HepG2 (cell line): ENCODE results near the gene PPP2R2B. TPM values are rescaled to one million over a fixed set of nuclear protein-coding genes. Genes with fewer than 3 reads are reported as not detected.
A peak's percentile ranks its signal among the peaks of the same experiment; 100 is the strongest.

Experiments
- ATAC-seq: fragments of 200-7000 bp; cut with Tn5 transposase; 3 replicates; pipeline ENCODE4 v1.9.1; 2020; ENCODE audit warnings: mild to moderate bottlenecking, moderate library complexity
- BruUV-seq: library from RNA; stranded (reverse); fragments of 400-500 nt; replicated peaks from 2 replicates; lab custom pipeline; 2021; lab: Mats Ljungman, UMichigan
- CTCF ChIA-PET: fragments of 300-600 bp; formaldehyde crosslinking; extraction: SDS; loops from one replicate; lab custom pipeline; 2021; ENCODE audit warnings: low total read pairs, inconsistent platforms, low intra/inter-chr PET ratio; lab: Yijun Ruan, JAX
- POLR2A ChIA-PET: fragments of 350-600 bp; sonication (Branson Sonifier 250); formaldehyde crosslinking; loops from one replicate; lab custom pipeline; 2020; ENCODE audit warnings: antibody characterized with exemption, inconsistent platforms; lab: Yijun Ruan, JAX
- DNase-seq: peaks from one replicate; pipeline ENCODE4 v3.0.0-alpha.2; 2015; ENCODE audit warnings: low spot score
- FAIRE-seq: peaks from 3 replicates; lab custom pipeline; 2011; peaks lifted over from hg19 to GRCh38; lab: Jason Lieb, UNC
- H2AFZ ChIP-seq: one replicate; pipeline ENCODE4 v1.6.1; 2011; ENCODE audit warnings: low read length, inconsistent platforms
- H3K27ac ChIP-seq: fragments of 300-600 bp; 3 replicates; pipeline ENCODE4 v1.8.0; 2011; ENCODE audit warnings: mixed run types, mild to moderate bottlenecking, mixed read lengths, low read length, inconsistent platforms; ENCODE audit not compliant: insufficient read depth; ENCODE audit errors: extremely low read length
- H3K27me3 ChIP-seq, 2 experiments: fragments of 200-600 bp in 1 of 2; 2 replicates in 1 of 2; 3 replicates in 1 of 2; pipeline versions ENCODE4 v1.6.0 to v1.8.0; 2011; ENCODE audit warnings: low read length in 2 of 2, mild to moderate bottlenecking in 2 of 2, moderate library complexity in 2 of 2, inconsistent platforms in 1 of 2; ENCODE audit not compliant: insufficient read depth in 2 of 2, control insufficient read depth in 1 of 2
- H3K36me3 ChIP-seq, 2 experiments: fragments of 200-600 bp in 1 of 2; replicated peaks in 1 of 2; 2 replicates in 1 of 2; 3 replicates in 1 of 2; pipeline versions ENCODE4 v1.5.1 to v1.8.0; 2011; ENCODE audit warnings: low read length in 2 of 2, inconsistent platforms in 1 of 2; ENCODE audit not compliant: insufficient read depth in 2 of 2, control insufficient read depth in 1 of 2
- H3K4me1 ChIP-seq: 2 replicates; pipeline ENCODE4 v1.5.1; 2012; ENCODE audit warnings: low read length, inconsistent platforms; ENCODE audit not compliant: insufficient read depth
- H3K4me2 ChIP-seq: 2 replicates; pipeline ENCODE4 v1.6.0; 2011; ENCODE audit warnings: low read depth, low read length, inconsistent platforms
- H3K4me3 ChIP-seq, 3 experiments: fragments of 200-600 bp in 1 of 3; sonication (generic), shearing (Covaris generic) in 1 of 3; replicated peaks in 1 of 3; 2 replicates each; pipeline ENCODE4 v1.5.1; 2011 to 2016; ENCODE audit warnings: low read length in 3 of 3, inconsistent platforms in 2 of 3, low read depth in 2 of 3, mild to moderate bottlenecking in 2 of 3, control low read depth in 1 of 3, mixed read lengths in 1 of 3; ENCODE audit not compliant: insufficient read depth in 1 of 3
- H3K79me2 ChIP-seq: one replicate; pipeline ENCODE4 v1.6.1; 2011; ENCODE audit warnings: low read length, inconsistent platforms; ENCODE audit not compliant: insufficient read depth
- H3K9ac ChIP-seq: 2 replicates; pipeline ENCODE4 v1.6.0; 2011; ENCODE audit warnings: mild to moderate bottlenecking, low read depth, low read length, inconsistent platforms; ENCODE audit not compliant: insufficient read depth
- H3K9me3 ChIP-seq: 2 replicates; pipeline ENCODE4 v1.5.1; 2012; ENCODE audit warnings: mild to moderate bottlenecking, low read length
- H4K20me1 ChIP-seq: 2 replicates; pipeline ENCODE4 v1.6.0; 2011; ENCODE audit warnings: inconsistent platforms, mild to moderate bottlenecking, low read length, moderate library complexity; ENCODE audit not compliant: insufficient read depth
- BRCA1 ChIP-seq: sonication (generic); formaldehyde crosslinking; IDR thresholded peaks from 2 replicates; pipeline ENCODE4 v1.4.0; 2020; ENCODE audit warnings: missing genetic modification reagents
- CEBPB ChIP-seq: IDR thresholded peaks from 2 replicates; pipeline ENCODE4 v1.6.1; 2011; ENCODE audit warnings: low read depth, low read length, improper control_type of control experiment, borderline replicate concordance
- HIVEP1 ChIP-seq: sonication (generic); formaldehyde crosslinking; IDR thresholded peaks from 2 replicates; pipeline ENCODE4 v1.4.0; 2020; ENCODE audit warnings: mild to moderate bottlenecking, missing genetic modification reagents
- HMG20B ChIP-seq: conservative IDR thresholded peaks from 2 replicates; pipeline ENCODE4 v1.6.1; 2016; ENCODE audit warnings: missing genetic modification reagents, missing compliant biosample characterization
- HNF1B ChIP-seq: sonication (generic); formaldehyde crosslinking; IDR thresholded peaks from 2 replicates; pipeline ENCODE4 v1.5.1; 2020; ENCODE audit warnings: mild to moderate bottlenecking, moderate library complexity, missing genetic modification reagents
- ISL2 ChIP-seq: sonication (generic); formaldehyde crosslinking; IDR thresholded peaks from 2 replicates; pipeline ENCODE4 v1.5.0; 2020; ENCODE audit warnings: missing genetic modification reagents
- TIGD3 ChIP-seq: sonication (generic); formaldehyde crosslinking; IDR thresholded peaks from 2 replicates; pipeline ENCODE4 v1.5.1; 2020; ENCODE audit warnings: mild to moderate bottlenecking, missing genetic modification reagents, borderline replicate concordance
- ZNF605 ChIP-seq: sonication (generic); formaldehyde crosslinking; IDR thresholded peaks from 2 replicates; pipeline ENCODE4 v1.8.0; 2022; ENCODE audit warnings: mild to moderate bottlenecking, missing genetic modification reagents
- in situ Hi-C: cut with HindIII; loops from 2 replicates; pipeline ENCODE4 v1.10.0; 2017; ENCODE audit warnings: low pct_unique_long_range_greater_than_20kb; ENCODE audit not compliant: extremely low pct_ligation_motif_present
- intact Hi-C: fragments of 100-400 bp; cut with micrococcal nuclease; formaldehyde crosslinking; loops from one replicate; pipeline ENCODE4 v1.10.0; 2022; ENCODE audit not compliant: unreplicated experiment
- polyA plus RNA-seq, 8 experiments: library from polyadenylated mRNA; depleted of rRNA in 3 of 8; stranded (reverse) in 7 of 8; unstranded in 1 of 8; fragments of >200 nt; fragmentation: Illumina TruSeq in 4 of 8; extraction: Trizol in 4 of 8; gene quantifications; 2 replicates each; pipeline versions ENCODE4 v1.2.1 to v1.2.3, GENCODE V29; 2011 to 2016; ENCODE audit warnings: low read depth in 4 of 8, missing spikeins in 1 of 8, mixed read lengths in 1 of 8; ENCODE audit not compliant: insufficient read depth in 1 of 8
- total RNA-seq, 5 experiments: library from RNA; depleted of rRNA; stranded (reverse); fragments of >200 nt; fragmentation: Illumina TruSeq; extraction: Trizol; gene quantifications; 2 replicates each; pipeline ENCODE4 v1.2.3, GENCODE V29; 2016; ENCODE audit warnings: low read depth in 1 of 5

Gene PPP2R2B
- total and polyA plus RNA-seq, 2 of the 13 experiments (the other 11 are each of a cell fraction or from before 2014, with no cell fraction given) = not detected

DNA sequence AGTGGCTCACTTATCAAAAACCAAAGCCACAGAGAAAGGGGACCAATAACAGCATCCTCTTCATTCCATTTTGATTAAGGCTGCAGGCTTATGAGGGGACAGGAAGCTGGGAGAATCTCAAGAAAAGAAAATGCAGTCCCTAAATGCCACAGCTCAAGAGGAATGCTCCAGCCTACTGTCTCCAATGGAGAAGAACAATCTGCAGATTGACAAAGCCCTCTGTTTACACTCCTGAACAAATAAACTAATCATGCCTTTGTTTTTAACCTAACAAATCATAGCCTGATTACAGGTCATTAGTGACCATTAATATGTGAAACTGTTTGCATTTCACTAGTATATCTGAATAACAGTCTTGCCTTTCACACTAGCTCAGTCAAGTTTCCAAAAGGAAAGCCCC is 26.5 kb downstream of the PPP2R2B start:
- BruUV-seq = no TSS peak

DNA sequence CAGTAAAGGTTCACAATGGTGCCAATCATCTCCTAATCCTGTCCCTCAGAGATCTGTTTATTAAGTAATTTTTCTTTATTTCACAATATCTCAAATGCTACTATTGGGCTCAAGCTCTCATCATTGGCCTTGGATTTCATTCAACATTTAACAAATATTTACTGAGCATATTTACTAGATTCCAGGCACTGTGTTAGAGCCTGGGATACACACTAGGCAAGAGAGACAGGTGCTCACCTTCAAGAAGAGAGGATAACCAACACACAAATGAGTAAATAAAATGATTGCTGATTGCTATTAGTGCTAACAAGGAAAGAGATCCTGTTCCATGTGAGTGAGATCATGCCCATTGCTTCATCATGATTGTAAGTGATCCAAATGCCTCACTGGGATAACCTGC is 27.4 kb downstream of the PPP2R2B start:
- POLR2A ChIA-PET = no interaction called here
- in situ Hi-C loops = no loop called here
- H3K4me3 ChIP-seq = no peak overlapping the region

More for the DNA sequence above, 26.5 kb downstream of the PPP2R2B start:
- H3K4me3 ChIP-seq = no peak overlapping the region
- no peak overlapping the region for H2AFZ ChIP-seq
- no peaks in the 10 kb centered on the region for H3K27me3 ChIP-seq
- ATAC-seq (no peak), FAIRE-seq (no peak), DNase-seq (no peak)
- H3K27ac ChIP-seq = no peak overlapping the region
- H3K9me3 ChIP-seq = no peaks in the 10 kb centered on the region
- H4K20me1 ChIP-seq = no peaks in the 10 kb centered on the region
- CTCF ChIA-PET = no interaction called here
- peaks cover 17% of the 10 kb centered on the region for H3K4me1 ChIP-seq
- no peak for TF ChIP-seq HMG20B (CRISPR knock-in tag)
- no peak for TF ChIP-seq HIVEP1 (CRISPR knock-in tag)
- TF ChIP-seq BRCA1 (CRISPR knock-in tag) = no peak
- TF ChIP-seq ZNF605 = no peak
- TF ChIP-seq HNF1B (CRISPR knock-in tag) = no peak
- TF ChIP-seq ISL2 (CRISPR knock-in tag) = no peak
- no peaks in the 10 kb centered on the region for H3K79me2 ChIP-seq
- no peak overlapping the region for H3K9ac ChIP-seq
- POLR2A ChIA-PET = no interaction called here
- no peaks in the 10 kb centered on the region for H3K36me3 ChIP-seq
- in situ Hi-C loops (no loop called here), intact Hi-C loops (no loop called here)
- no peak overlapping the region for H3K4me2 ChIP-seq

More for the DNA sequence above, 27.4 kb downstream of the PPP2R2B start:
- Histone ChIP-seq H3K79me2 (no peaks in the 10 kb centered on the region), H3K36me3 (no peaks in the 10 kb centered on the region), H3K27me3 (no peaks in the 10 kb centered on the region), H4K20me1 (no peaks in the 10 kb centered on the region), H2AFZ (no peak overlapping the region), H3K9ac (no peak overlapping the region), H3K9me3 (no peaks in the 10 kb centered on the region), H3K4me2 (no peak overlapping the region), H3K27ac (no peak overlapping the region), H3K4me1 (peaks cover 19% of the 10 kb centered on the region)
- no peak for FAIRE-seq
- DNase-seq = no peak
- TF ChIP-seq CEBPB (0 out of 2 replicates have a peak, but pooled peaks have one; percentile 21), TIGD3 (CRISPR knock-in tag) (no peak)
- no TSS peak for BruUV-seq
- intact Hi-C loops = no loop called here
- CTCF ChIA-PET = no interaction called here
- no peak for ATAC-seq
